ENCODE data around the gene SYT14. TPM values are rescaled to one million over a fixed set of nuclear protein-coding genes. Genes with fewer than 3 reads are reported as not detected.

The SYT14 gene
- total RNA-seq, 1 experiment from 2014 or later = 0.07 TPM

DNA sequence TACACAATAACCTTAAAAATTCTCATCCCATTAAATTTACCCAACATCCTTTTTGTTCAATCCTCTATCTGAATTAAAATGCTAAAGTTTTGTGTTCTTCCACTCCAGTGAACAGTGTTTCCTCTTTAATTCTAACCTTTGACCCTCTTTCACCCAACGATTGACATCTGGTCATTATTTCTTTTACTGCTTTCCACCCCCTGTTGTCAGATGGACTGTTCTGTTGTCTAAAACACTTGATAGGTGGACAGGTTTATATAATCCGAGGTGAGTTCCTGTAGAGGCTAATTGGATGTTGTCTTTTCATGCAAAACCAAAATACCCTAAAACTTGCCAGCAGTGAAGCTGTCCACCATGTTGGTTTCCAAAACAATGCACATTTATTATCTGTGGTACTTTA lies 221.2 kb downstream of the SYT14 start:
- no TSS peak for BruUV-seq (replicated peaks)
- no peaks in the 10 kb centered on the region for H3K36me3 ChIP-seq (ENCODE audit: control insufficient read depth in 1 of 2, insufficient read depth in 2 of 2, low read length in 2 of 2)
- H3K9me2 ChIP-seq (ENCODE audit: insufficient read depth) = no peaks in the 10 kb centered on the region; the same call in 1 of the 2 replicates
- no peak overlapping the region for H3K4me2 ChIP-seq (ENCODE audit: low read length)
- H3K27ac ChIP-seq (ENCODE audit: low read depth, low read length) = no peak overlapping the region
- no peak for ATAC-seq
- no peaks in the 10 kb centered on the region for H3K79me2 ChIP-seq (ENCODE audit: insufficient read depth, low read length)
- ChIA-PET CTCF (no interaction called here), POLR2A (no interaction called here), RAD21 (ENCODE audit: low non-redundant PET in 1 of 2, low total read pairs in 2 of 2, uncharacterized antibody in 2 of 2, unreplicated experiment in 2 of 2) (no interaction called here)
- no peaks in the 10 kb centered on the region for H3K27me3 ChIP-seq (ENCODE audit: insufficient read depth, low read length)
- H3K9ac ChIP-seq (ENCODE audit: low read length) = no peak overlapping the region
- intact Hi-C loops (cut with micrococcal nuclease) = no loop called here
- no peak overlapping the region for H2AFZ ChIP-seq (ENCODE audit: low read depth, low read length, poor library complexity, severe bottlenecking)
- TF ChIP-seq CEBPB (IDR thresholded peaks at IDR 0.05; ENCODE audit: low read depth) (no peak), ZFX (IDR thresholded peaks at IDR 0.05) (no peak), YY1 (IDR thresholded peaks at IDR 0.05; ENCODE audit: extremely low read depth, insufficient replicate concordance, low read depth, low read length) (no peak), MAX (IDR thresholded peaks at IDR 0.05) (no peak), SP1 (IDR thresholded peaks at IDR 0.05; ENCODE audit: low read depth) (no peak), EZH2phosphoT487 (IDR thresholded peaks at IDR 0.05; ENCODE audit: borderline replicate concordance) (no peak), FOSL1 (IDR thresholded peaks at IDR 0.05; ENCODE audit: low read depth) (no peak), SRF (IDR thresholded peaks at IDR 0.05; ENCODE audit: low read depth) (no peak), CBX3 (IDR thresholded peaks at IDR 0.05; ENCODE audit: low read depth) (no peak), ELF1 (IDR thresholded peaks at IDR 0.05; ENCODE audit: borderline replicate concordance, low read depth) (no peak), TCF7L2 (IDR thresholded peaks at IDR 0.05; ENCODE audit: borderline replicate concordance, extremely low read depth, insufficient read depth, insufficient read length) (no peak), EGR1 (IDR thresholded peaks at IDR 0.05; ENCODE audit: low read depth) (no peak), ZNF274 (IDR thresholded peaks at IDR 0.05; ENCODE audit: low read depth, low read length) (no peak), RAD21 (IDR thresholded peaks at IDR 0.05; ENCODE audit: low read depth) (no peak)
- TF ChIP-seq, protein P1, sequence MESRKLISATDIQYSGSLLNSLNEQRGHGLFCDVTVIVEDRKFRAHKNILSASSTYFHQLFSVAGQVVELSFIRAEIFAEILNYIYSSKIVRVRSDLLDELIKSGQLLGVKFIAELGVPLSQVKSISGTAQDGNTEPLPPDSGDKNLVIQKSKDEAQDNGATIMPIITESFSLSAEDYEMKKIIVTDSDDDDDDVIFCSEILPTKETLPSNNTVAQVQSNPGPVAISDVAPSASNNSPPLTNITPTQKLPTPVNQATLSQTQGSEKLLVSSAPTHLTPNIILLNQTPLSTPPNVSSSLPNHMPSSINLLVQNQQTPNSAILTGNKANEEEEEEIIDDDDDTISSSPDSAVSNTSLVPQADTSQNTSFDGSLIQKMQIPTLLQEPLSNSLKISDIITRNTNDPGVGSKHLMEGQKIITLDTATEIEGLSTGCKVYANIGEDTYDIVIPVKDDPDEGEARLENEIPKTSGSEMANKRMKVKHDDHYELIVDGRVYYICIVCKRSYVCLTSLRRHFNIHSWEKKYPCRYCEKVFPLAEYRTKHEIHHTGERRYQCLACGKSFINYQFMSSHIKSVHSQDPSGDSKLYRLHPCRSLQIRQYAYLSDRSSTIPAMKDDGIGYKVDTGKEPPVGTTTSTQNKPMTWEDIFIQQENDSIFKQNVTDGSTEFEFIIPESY (IDR thresholded peaks at IDR 0.05; ENCODE audit: extremely low read depth, insufficient replicate concordance, low read length) = no peak
- TF ChIP-seq, protein P2, sequence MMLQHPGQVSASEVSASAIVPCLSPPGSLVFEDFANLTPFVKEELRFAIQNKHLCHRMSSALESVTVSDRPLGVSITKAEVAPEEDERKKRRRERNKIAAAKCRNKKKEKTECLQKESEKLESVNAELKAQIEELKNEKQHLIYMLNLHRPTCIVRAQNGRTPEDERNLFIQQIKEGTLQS (IDR thresholded peaks at IDR 0.05) = no peak
- H3K4me1 ChIP-seq (ENCODE audit: control insufficient read depth in 1 of 2, insufficient read depth in 2 of 2, low read length in 2 of 2) = no peaks in the 10 kb centered on the region
- no peaks in the 10 kb centered on the region for H4K20me1 ChIP-seq (ENCODE audit: insufficient read depth)
- H3K9me3 ChIP-seq (ENCODE audit: control insufficient read depth in 1 of 2, insufficient read depth in 1 of 2, low read depth in 1 of 2, low read length in 2 of 2) = no peaks in the 10 kb centered on the region
- no peak for DNase-seq (ENCODE audit: low read depth, low spot score)
- H3K4me3 ChIP-seq (replicated peaks in 1 of 2; ENCODE audit: low read depth in 1 of 2, low read length in 2 of 2) = no peak overlapping the region

Measured in HCT116 (cell line).